Neural cell (in vitro differentiated cells): ENCODE results near the gene N4BP3. TPM values are rescaled to one million over a fixed set of nuclear protein-coding genes. Genes with fewer than 3 reads are reported as not detected.

ENCODE experiments used
- H2AFZ ChIP-seq: fragments of 200-600, 300-800 bp; sonication (generic), shearing (Covaris generic); 2 replicates; pipeline ENCODE4 v1.6.0; 2014; ENCODE audit warnings: low read depth, mild to moderate bottlenecking, antibody characterized with exemption, low read length, moderate library complexity
- H3F3A ChIP-seq: fragments of 200-600 bp; shearing (Covaris generic); 2 replicates; pipeline ENCODE4 v1.6.1; 2016; ENCODE audit warnings: mild to moderate bottlenecking, moderate library complexity, mixed read lengths, antibody characterized with exemption, low read length; ENCODE audit not compliant: insufficient read depth, poor library complexity, severe bottlenecking
- H3K27ac ChIP-seq: fragments of 200-600, 300-800 bp; sonication (generic), shearing (Covaris generic); 2 replicates; pipeline ENCODE4 v1.5.1; 2014; ENCODE audit warnings: mild to moderate bottlenecking, low read length, moderate library complexity
- H3K27me3 ChIP-seq: fragments of 300-800, 200-600 bp; sonication (generic), shearing (Covaris generic); 2 replicates; pipeline ENCODE4 v1.6.0; 2014; ENCODE audit warnings: mild to moderate bottlenecking, low read depth, low read length, moderate library complexity; ENCODE audit not compliant: insufficient read depth
- H3K36me3 ChIP-seq: fragments of 300-800, 200-600 bp; sonication (generic), shearing (Covaris generic); 2 replicates; pipeline ENCODE4 v1.5.1; 2014; ENCODE audit warnings: mild to moderate bottlenecking, antibody characterized with exemption, low read length, moderate library complexity; ENCODE audit not compliant: insufficient read depth
- H3K4me2 ChIP-seq: fragments of 300-800, 200-600 bp; sonication (generic), shearing (Covaris generic); 2 replicates; pipeline ENCODE4 v1.6.0; 2014; ENCODE audit warnings: mild to moderate bottlenecking, low read length
- H3K4me3 ChIP-seq: fragments of 300-800, 200-600 bp; sonication (generic), shearing (Covaris generic); 2 replicates; pipeline ENCODE4 v1.5.1; 2014; ENCODE audit warnings: mild to moderate bottlenecking, low read length, moderate library complexity
- H3K79me2 ChIP-seq: fragments of 200-600 bp; shearing (Covaris generic); replicated peaks from 2 replicates; pipeline ENCODE4 v1.6.0; 2014; ENCODE audit warnings: mild to moderate bottlenecking, low read length, moderate library complexity; ENCODE audit not compliant: insufficient read depth
- H3K9ac ChIP-seq: fragments of 300-800, 200-600 bp; sonication (generic), shearing (Covaris generic); 2 replicates; pipeline ENCODE4 v1.6.1; 2016; ENCODE audit warnings: mild to moderate bottlenecking, low read length, mixed read lengths
- H3K9me2 ChIP-seq: fragments of 200-600 bp; shearing (Covaris generic); 2 replicates; pipeline ENCODE4 v1.6.1; 2016; ENCODE audit warnings: mild to moderate bottlenecking, low read length, mixed read lengths; ENCODE audit not compliant: insufficient read depth
- H3K9me3 ChIP-seq: fragments of 200-600, 300-800 bp; sonication (generic), shearing (Covaris generic); 2 replicates; pipeline ENCODE4 v1.6.1; 2016; ENCODE audit warnings: mild to moderate bottlenecking, mixed run types, low read length, moderate library complexity, mixed read lengths
- H4K20me1 ChIP-seq: fragments of 200-600 bp; shearing (Covaris generic); 2 replicates; pipeline ENCODE4 v1.6.1; 2016; ENCODE audit warnings: mild to moderate bottlenecking, mixed run types; ENCODE audit not compliant: insufficient read depth
- EP300 ChIP-seq: fragments of 450-650 bp; conservative IDR thresholded peaks from 2 replicates; pipeline ENCODE4 v1.6.1; 2014; ENCODE audit warnings: antibody characterized with exemption, mild to moderate bottlenecking, moderate library complexity; ENCODE audit not compliant: poor library complexity, severe bottlenecking
- EZH2 ChIP-seq: fragments of 200-600, 300-800 bp; shearing (Covaris generic), sonication (generic); IDR thresholded peaks from 2 replicates; pipeline ENCODE4 v1.6.1; 2014; ENCODE audit warnings: antibody characterized with exemption, low read length, borderline replicate concordance, mild to moderate bottlenecking; ENCODE audit not compliant: insufficient read depth, poor library complexity, severe bottlenecking
- MXI1 ChIP-seq: fragments of 450-650 bp; conservative IDR thresholded peaks from 2 replicates; pipeline ENCODE4 v1.6.1; 2014; ENCODE audit warnings: antibody characterized with exemption, mild to moderate bottlenecking; ENCODE audit not compliant: poor library complexity, severe bottlenecking
- POLR2AphosphoS5 ChIP-seq: IDR thresholded peaks from 2 replicates; pipeline ENCODE4 v1.6.1; 2012
- RAD21 ChIP-seq: fragments of 450-650 bp; conservative IDR thresholded peaks from 2 replicates; pipeline ENCODE4 v1.6.1; 2014; ENCODE audit warnings: antibody characterized with exemption, mild to moderate bottlenecking, moderate library complexity
- SMC3 ChIP-seq: fragments of 450-650 bp; conservative IDR thresholded peaks from 2 replicates; pipeline ENCODE4 v1.6.1; 2014; ENCODE audit warnings: antibody characterized with exemption, mild to moderate bottlenecking, moderate library complexity; ENCODE audit not compliant: poor library complexity
- TAF1 ChIP-seq: IDR thresholded peaks from 2 replicates; pipeline ENCODE4 v1.6.1; 2012; ENCODE audit warnings: low read depth
- polyA plus RNA-seq: library from polyadenylated mRNA; depleted of rRNA; stranded (reverse); fragments of >200 nt; gene quantifications from 2 replicates; pipeline ENCODE4 v1.2.3, GENCODE V29; 2014
- TF ChIP-seq, protein P1 (sequence below): IDR thresholded peaks from 2 replicates; pipeline ENCODE4 v1.6.1; 2012; ENCODE audit warnings: borderline replicate concordance
- TF ChIP-seq, protein P2 (sequence below): fragments of 450-650 bp; IDR thresholded peaks from 2 replicates; pipeline ENCODE4 v1.5.1; 2014; ENCODE audit warnings: antibody characterized with exemption, mild to moderate bottlenecking, moderate library complexity; ENCODE audit not compliant: poor library complexity, severe bottlenecking

The N4BP3 gene
- polyA plus RNA-seq, 1 donor from 2014 or later: 4.6 TPM

GRCh38 chr5:178163772-178164735 lies 50.7 kb downstream of the N4BP3 start:
- Histone ChIP-seq H3K36me3 (no peaks in the 10 kb centered on the region), H3K79me2 (no peaks in the 10 kb centered on the region), H3K9me2 (no peaks in the 10 kb centered on the region), H3F3A (no peaks in the 10 kb centered on the region), H3K4me2 (no peak overlapping the region), H3K27me3 (no peaks in the 10 kb centered on the region), H3K4me3 (peak overlapping the region; percentile 54), H3K27ac (no peak overlapping the region), H4K20me1 (no peaks in the 10 kb centered on the region), H2AFZ (peak overlapping the region; percentile 51), H3K9me3 (no peaks in the 10 kb centered on the region), H3K9ac (peak overlapping the region; percentile 34)
- no peak for TF ChIP-seq TAF1
- TF ChIP-seq, protein P1, sequence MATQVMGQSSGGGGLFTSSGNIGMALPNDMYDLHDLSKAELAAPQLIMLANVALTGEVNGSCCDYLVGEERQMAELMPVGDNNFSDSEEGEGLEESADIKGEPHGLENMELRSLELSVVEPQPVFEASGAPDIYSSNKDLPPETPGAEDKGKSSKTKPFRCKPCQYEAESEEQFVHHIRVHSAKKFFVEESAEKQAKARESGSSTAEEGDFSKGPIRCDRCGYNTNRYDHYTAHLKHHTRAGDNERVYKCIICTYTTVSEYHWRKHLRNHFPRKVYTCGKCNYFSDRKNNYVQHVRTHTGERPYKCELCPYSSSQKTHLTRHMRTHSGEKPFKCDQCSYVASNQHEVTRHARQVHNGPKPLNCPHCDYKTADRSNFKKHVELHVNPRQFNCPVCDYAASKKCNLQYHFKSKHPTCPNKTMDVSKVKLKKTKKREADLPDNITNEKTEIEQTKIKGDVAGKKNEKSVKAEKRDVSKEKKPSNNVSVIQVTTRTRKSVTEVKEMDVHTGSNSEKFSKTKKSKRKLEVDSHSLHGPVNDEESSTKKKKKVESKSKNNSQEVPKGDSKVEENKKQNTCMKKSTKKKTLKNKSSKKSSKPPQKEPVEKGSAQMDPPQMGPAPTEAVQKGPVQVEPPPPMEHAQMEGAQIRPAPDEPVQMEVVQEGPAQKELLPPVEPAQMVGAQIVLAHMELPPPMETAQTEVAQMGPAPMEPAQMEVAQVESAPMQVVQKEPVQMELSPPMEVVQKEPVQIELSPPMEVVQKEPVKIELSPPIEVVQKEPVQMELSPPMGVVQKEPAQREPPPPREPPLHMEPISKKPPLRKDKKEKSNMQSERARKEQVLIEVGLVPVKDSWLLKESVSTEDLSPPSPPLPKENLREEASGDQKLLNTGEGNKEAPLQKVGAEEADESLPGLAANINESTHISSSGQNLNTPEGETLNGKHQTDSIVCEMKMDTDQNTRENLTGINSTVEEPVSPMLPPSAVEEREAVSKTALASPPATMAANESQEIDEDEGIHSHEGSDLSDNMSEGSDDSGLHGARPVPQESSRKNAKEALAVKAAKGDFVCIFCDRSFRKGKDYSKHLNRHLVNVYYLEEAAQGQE: no peak
- peak; percentile 96 for TF ChIP-seq RAD21
- peak; percentile 70 for TF ChIP-seq MXI1
- TF ChIP-seq POLR2AphosphoS5: peak; percentile 10
- TF ChIP-seq EZH2: no peak
- TF ChIP-seq SMC3: peak; percentile 94
- TF ChIP-seq, protein P2, sequence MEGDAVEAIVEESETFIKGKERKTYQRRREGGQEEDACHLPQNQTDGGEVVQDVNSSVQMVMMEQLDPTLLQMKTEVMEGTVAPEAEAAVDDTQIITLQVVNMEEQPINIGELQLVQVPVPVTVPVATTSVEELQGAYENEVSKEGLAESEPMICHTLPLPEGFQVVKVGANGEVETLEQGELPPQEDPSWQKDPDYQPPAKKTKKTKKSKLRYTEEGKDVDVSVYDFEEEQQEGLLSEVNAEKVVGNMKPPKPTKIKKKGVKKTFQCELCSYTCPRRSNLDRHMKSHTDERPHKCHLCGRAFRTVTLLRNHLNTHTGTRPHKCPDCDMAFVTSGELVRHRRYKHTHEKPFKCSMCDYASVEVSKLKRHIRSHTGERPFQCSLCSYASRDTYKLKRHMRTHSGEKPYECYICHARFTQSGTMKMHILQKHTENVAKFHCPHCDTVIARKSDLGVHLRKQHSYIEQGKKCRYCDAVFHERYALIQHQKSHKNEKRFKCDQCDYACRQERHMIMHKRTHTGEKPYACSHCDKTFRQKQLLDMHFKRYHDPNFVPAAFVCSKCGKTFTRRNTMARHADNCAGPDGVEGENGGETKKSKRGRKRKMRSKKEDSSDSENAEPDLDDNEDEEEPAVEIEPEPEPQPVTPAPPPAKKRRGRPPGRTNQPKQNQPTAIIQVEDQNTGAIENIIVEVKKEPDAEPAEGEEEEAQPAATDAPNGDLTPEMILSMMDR: peak; percentile 98
- TF ChIP-seq EP300: peak; percentile 17

DNA sequence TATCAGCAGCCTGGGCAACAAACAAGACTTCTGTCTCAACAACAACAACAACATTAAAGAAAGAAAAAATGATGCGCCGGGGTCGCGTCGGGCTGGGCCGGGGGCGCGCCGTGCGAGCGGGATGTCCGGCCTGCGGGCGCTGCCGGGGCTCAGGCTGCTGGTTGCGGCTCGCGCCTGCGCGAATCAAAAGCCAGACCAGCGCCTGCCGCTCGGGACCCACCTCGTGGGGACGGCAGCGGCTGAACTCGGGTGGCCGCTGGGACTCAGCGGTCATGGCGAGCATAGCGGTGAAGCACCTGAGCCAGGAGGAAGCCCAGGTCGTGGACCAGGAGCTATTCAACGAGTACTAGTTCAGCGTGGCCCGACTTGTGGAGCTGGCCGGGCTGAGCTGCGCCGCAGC lies 52.2 kb downstream of the N4BP3 start:
- no peak overlapping the region for H3K9ac ChIP-seq
- no peak overlapping the region for H2AFZ ChIP-seq
- H3K36me3 ChIP-seq: no peaks in the 10 kb centered on the region
- H3K27ac ChIP-seq: no peak overlapping the region
- no peak overlapping the region for H3K4me2 ChIP-seq
- H3K9me3 ChIP-seq: no peaks in the 10 kb centered on the region
- no peaks in the 10 kb centered on the region for H3K9me2 ChIP-seq
- no peaks in the 10 kb centered on the region for H3K79me2 ChIP-seq
- no peak overlapping the region for H3K4me3 ChIP-seq
- H3F3A ChIP-seq: no peaks in the 10 kb centered on the region
- no peaks in the 10 kb centered on the region for H3K27me3 ChIP-seq
- TF ChIP-seq, protein P2: no peak
- TF ChIP-seq, protein P1: no peak
- TF ChIP-seq MXI1 (no peak), RAD21 (no peak), EP300 (no peak), EZH2 (no peak), SMC3 (no peak), POLR2AphosphoS5 (no peak), TAF1 (no peak)
- H4K20me1 ChIP-seq: no peaks in the 10 kb centered on the region
